ENCODE measurements around the gene DAAM1. TPM values are rescaled to one million over a fixed set of nuclear protein-coding genes. Genes with fewer than 3 reads are reported as not detected.
A peak's percentile ranks its signal among the peaks of the same experiment; 100 is the strongest.

The DAAM1 gene
- total RNA-seq, 1 donor from 2014 or later: 34.2 TPM

- DNase-seq (ENCODE audit: extremely low read depth, low read depth, low spot score): no peak
Observed at GRCh38 chr14:59281609-59282377, 93.3 kb downstream of the DAAM1 start.

DNA sequence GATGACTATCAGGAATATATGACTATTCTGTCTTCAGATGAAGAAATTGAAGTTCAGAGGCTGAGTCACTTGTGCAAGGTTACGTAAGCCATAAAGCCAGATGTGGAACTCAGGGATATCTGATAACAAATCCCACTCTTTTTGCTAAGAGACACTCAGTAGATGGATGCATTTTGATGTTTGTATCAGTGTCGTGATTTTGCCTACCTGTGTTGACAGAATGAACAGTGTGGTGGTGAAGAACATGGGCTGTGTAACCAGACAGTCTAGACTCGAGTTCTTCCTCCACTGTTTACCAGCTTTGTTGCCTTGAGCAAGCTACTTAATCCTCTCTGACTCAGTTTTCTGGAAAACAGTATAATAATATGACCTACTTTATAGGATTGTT, 93.9 kb downstream of the DAAM1 start:
- no peak for DNase-seq (ENCODE audit: extremely low read depth, low read depth, low spot score)

DNA sequence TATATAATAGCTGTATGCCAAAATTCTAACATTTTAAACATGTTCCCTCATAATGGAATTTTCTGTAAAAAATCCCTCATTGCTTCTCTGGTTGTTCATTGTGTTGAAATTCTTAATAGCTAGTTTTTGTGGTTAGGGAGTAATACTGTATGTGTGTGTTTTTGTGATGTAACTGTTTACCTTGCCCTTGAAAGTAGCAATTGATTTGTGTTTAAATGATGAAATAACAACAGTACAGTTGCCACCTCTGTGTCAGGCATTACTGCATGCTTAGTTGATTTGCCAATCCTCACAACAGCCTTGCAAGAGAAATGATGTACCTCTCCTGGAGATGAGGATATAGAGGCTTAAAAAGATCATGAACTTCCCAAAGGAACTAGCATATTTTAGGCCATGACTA, 94.9 kb downstream of the DAAM1 start:
- DNase-seq (ENCODE audit: extremely low read depth, low read depth, low spot score): no peak

GRCh38 chr14:59284059-59284458, 95.6 kb downstream of the DAAM1 start:
- no peak for DNase-seq (ENCODE audit: extremely low read depth, low read depth, low spot score)

- no peak for DNase-seq (ENCODE audit: extremely low read depth, low read depth, low spot score)
Observed at GRCh38 chr14:59292028-59292427, 103.6 kb downstream of the DAAM1 start.

GRCh38 chr14:59292921-59293534, 104.6 kb downstream of the DAAM1 start:
- DNase-seq (ENCODE audit: extremely low read depth, low read depth, low spot score): no peak

GRCh38 chr14:59293935-59294661, 105.6 kb downstream of the DAAM1 start:
- no peak for DNase-seq (ENCODE audit: extremely low read depth, low read depth, low spot score)

- no peak for DNase-seq (ENCODE audit: extremely low read depth, low read depth, low spot score)
Observed at GRCh38 chr14:59294662-59294992, 106.2 kb downstream of the DAAM1 start.

GRCh38 chr14:59295951-59296350, 107.5 kb downstream of the DAAM1 start:
- no peak for DNase-seq (ENCODE audit: extremely low read depth, low read depth, low spot score)

DNA sequence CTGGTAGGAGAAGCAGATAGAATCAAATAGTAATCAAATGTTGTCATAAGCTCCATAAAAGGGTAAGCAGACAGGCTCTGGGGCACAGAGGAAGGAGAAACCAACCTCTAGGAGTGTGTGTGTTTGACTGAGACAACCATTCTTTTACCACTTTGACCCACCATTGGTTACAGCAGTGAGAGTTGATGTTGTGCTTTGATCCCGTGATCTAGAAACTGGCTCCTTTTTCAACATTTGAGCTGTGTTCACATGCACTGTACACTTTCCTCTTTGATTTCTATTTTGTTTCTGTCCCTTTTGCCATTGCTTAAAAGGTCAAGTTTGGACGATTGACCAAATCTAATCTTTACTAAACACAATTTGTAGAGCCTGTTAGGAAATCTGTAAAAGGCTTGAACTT, 108.0 kb downstream of the DAAM1 start:
- DNase-seq (ENCODE audit: extremely low read depth, low read depth, low spot score): no peak

DNA sequence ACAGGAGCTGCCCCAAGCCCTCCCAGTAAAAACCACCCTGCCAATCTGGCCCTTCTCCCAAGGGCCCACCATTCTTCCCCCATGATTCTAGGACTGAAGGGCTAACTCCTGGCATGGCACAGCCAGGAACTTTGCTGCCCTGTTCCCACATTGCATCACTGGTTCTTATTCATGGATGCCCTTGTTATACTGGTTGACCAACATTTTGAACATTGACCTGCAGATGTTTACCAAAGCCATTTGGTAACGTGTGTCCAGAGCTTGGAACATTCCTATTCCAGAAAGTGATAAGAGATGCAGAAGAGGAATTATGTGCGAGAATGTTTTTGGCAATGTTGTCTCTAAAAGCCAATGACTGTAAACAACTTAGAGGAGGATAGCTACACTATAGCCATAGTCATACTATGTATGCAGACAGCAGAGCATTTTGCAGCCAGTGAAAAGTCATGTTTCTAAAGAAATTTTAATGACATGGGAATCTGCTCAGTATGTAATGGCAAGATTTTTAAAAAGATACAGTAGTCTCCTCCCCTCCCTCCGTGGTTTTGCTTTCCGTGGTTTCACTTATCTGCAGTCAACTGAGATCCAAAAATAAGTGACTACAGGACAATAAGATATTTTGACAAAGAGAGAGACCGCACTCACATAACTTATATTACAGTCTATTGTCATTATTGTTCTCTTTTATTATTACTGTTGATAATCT, 108.8 kb downstream of the DAAM1 start:
- no peak for DNase-seq (ENCODE audit: extremely low read depth, low read depth, low spot score)

GRCh38 chr14:59299731-59300130, 111.3 kb downstream of the DAAM1 start:
- no peak for DNase-seq (ENCODE audit: extremely low read depth, low read depth, low spot score)

GRCh38 chr14:59301354-59301753, 112.9 kb downstream of the DAAM1 start:
- DNase-seq (ENCODE audit: extremely low read depth, low read depth, low spot score): no peak

DNA sequence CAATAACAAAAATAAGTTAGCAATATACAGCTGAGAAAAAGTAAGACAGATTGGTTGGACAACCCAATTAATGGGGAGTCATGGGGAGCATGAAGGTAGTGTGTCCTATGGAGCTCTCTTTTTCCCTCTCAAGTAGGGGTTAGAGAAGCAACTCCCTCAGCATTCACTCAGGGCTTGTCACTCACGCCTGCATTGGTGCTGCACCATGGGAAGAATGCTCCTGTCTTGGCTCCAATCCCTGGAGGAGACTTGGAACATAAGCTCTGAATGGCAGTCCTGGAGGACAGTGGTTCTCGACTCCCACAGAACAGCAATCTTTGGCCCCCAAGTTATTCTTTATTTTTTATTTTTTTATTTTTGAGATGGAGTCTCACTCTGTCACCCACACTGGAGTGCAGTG, 113.8 kb downstream of the DAAM1 start:
- DNase-seq (ENCODE audit: extremely low read depth, low read depth, low spot score): no peak

DNA sequence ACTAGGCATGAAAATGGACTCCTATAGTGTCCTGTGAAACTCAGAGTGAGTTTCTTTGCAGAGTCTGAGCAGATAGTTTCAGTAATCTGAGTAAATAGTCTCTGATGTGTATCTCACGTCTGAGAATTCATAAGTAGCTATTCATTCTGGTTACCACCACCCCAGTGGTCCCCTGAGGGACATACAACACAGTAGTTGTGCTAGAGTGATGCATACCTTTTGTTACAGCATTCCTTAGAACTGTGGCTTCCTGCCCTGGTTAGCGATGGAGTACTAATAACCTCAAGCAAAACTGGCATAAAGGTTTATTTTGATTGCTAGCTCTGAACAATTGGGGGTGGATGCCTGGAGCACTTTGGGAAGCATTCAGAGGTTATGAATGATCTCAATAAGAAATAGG, 114.7 kb downstream of the DAAM1 start:
- DNase-seq (ENCODE audit: extremely low read depth, low read depth, low spot score): no peak

DNA sequence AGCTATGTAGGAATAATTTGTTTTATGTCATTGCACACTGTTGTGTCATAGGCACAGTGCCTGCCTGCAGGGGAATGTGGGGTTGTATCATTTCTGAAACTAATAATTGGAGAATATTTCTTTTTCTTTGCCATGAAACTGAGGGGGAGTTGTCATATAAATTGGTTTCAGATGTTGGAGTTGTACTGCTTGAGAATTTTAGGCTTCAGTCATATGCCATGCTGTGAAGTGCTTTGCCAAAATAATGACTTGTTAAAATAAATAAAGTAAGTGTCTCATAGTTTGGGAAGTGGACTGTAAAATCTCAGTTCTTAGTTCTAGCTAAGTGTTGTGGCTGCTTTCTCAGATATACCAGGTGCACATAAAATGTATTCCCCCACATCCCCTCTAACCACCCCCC, 116.8 kb downstream of the DAAM1 start:
- no peak for DNase-seq (ENCODE audit: extremely low read depth, low read depth, low spot score)

DNA sequence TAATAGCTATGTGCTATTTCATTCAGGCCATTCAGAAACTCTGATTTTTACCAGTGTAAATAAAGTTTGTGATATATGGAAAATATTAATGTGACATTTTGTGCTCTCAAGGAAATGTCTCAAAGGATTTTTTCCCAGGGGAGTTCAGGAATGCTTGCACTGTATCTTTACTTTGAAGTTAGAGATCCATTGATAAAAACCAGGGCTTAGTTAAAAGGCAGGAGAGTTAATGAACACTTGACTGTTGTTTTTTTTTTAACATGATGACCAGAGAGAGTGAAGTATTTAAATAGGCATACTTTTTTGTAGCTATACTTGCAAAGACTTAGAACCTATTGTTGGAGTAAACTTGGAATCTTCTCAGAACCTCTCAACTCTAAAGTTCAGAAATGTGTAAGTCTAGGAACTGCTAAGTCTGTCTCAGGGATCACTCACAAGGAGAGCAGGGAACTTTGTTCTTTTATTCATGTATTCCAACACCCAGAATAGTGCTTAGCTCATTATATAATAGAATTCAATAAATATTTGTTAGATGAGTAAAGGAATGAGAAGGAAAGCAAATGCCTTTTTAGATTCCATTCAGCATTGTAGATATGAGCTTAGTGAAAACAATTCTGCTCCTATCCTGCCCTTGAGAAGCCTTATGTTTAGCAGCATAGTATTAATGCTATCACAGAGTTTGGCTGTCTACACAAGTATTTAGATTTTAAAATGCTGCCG, 117.5 kb downstream of the DAAM1 start:
- DNase-seq (ENCODE audit: extremely low read depth, low read depth, low spot score): no peak

DNA sequence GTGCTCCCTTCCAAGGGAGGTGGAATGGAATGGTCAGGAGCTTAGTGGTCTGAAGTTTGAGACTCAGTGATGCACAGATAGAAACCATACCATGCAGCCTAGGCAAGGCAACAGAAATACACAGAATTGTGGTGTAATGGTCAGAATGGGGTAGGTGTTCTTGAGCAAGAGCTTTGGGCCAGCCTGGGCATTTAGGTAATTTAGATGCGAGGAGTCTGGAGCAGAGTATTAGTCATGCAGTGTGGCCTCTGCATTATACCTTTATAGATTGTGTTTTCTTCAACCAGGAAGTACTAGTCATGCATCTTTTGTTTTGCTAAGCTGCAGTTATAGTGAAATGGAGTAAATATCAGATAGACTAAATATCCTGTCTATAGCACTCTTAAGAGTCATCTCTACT, 118.3 kb downstream of the DAAM1 start:
- DNase-seq (ENCODE audit: extremely low read depth, low read depth, low spot score): peak; percentile 52

DNA sequence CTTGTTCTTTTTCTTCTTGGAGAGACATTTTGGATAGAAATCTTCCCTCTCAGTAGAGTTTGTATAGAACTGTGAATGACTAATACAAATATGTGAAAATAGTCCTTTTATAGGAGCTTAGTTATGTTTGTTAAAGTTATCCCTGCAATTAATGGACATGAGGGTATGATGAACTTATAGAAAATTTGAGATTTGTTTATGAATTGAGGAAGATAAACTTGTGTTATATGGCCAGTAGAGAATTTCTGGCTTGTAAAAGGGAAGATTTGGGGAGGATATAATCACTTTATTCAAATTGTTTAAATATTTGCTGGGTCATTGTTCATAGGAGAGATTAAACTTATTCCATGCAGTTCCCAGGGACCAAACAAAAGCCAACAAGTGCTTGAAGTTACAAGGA, 119.6 kb downstream of the DAAM1 start:
- DNase-seq (ENCODE audit: extremely low read depth, low read depth, low spot score): no peak

DNA sequence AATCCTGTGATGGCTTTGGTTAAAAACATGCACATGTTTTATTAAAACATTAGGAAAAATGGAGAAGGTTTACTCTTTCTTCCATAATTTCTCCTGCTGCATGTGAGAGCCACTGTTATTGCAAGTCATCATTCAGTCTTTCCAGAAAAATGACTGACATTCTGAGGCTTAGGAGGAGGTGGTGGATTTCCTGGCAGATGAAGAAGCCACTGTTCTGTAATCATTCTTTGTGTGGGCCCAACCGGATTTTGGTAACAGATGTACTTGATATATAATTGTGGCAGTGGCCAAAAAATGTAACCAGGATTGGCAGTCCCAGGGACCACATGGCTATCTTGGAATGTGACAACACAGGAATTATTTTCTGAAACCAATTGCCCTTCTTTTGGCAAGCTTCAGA, 120.2 kb downstream of the DAAM1 start:
- no peak for DNase-seq (ENCODE audit: extremely low read depth, low read depth, low spot score)
